ENCODE data around the gene PPM1H.

The PPM1H gene

GRCh38 chr12:62919838-62920237 lies 15.1 kb downstream of the PPM1H start:
- Histone ChIP-seq H2BK12ac (ENCODE audit: low read length) (no peak overlapping the region), H3K4me1 (ENCODE audit: control insufficient read depth in 2 of 2, insufficient read depth in 1 of 2, low read depth in 1 of 2, low read length in 2 of 2) (peaks cover 0 to 8% of the 10 kb centered on the region in 2 donors), H3K4me3 (ENCODE audit: low read length in 2 of 2) (no peak overlapping the region), H2AFZ (ENCODE audit: low read length) (no peak overlapping the region), H2AK5ac (ENCODE audit: low read depth, low read length) (no peak overlapping the region), H3K9me3 (replicated peaks in 1 of 2; ENCODE audit: control insufficient read depth in 2 of 2, insufficient read depth in 1 of 2, low read depth in 1 of 2, low read length in 2 of 2) (no peaks in the 10 kb centered on the region), H4K91ac (ENCODE audit: low read depth, low read length, poor library complexity) (no peak overlapping the region), H3K27ac (replicated peaks; ENCODE audit: low read length) (no peak overlapping the region), H3K79me1 (ENCODE audit: low read depth, low read length) (no peaks in the 10 kb centered on the region), H3K9ac (ENCODE audit: low read depth, low read length, poor library complexity) (no peak overlapping the region), H3K14ac (ENCODE audit: low read length) (no peak overlapping the region), H2BK120ac (ENCODE audit: low read depth, low read length) (no peak overlapping the region), H3K18ac (ENCODE audit: low read length) (no peak overlapping the region), H3K36me3 (replicated peaks in 1 of 2; ENCODE audit: control insufficient read depth in 2 of 2, insufficient read depth in 2 of 2, low read length in 2 of 2) (no peaks in the 10 kb centered on the region), H2BK5ac (ENCODE audit: low read length) (no peak overlapping the region), H3K23ac (ENCODE audit: low read depth, low read length, poor library complexity) (no peak overlapping the region), H3K27me3 (ENCODE audit: control insufficient read depth in 3 of 3, insufficient read depth in 3 of 3, low read depth in 1 of 3, low read length in 3 of 3) (no peaks in the 10 kb centered on the region), H3K4ac (ENCODE audit: low read length) (no peak overlapping the region), H3K4me2 (ENCODE audit: insufficient read depth, low read length, poor library complexity, severe bottlenecking) (no peak overlapping the region), H4K8ac (ENCODE audit: low read depth, low read length) (no peak overlapping the region), H2BK15ac (ENCODE audit: low read length) (no peak overlapping the region)
- whole genome bisulfite sequencing, 2 donors (ENCODE audit: extremely low coverage in 2 of 2, insufficient read length in 2 of 2, insufficient replicate concordance in 1 of 2), result no CpG with 5 or more reads among the region's 2 CpGs
- DNase-seq (ENCODE audit: low spot score), result no peak

DNA sequence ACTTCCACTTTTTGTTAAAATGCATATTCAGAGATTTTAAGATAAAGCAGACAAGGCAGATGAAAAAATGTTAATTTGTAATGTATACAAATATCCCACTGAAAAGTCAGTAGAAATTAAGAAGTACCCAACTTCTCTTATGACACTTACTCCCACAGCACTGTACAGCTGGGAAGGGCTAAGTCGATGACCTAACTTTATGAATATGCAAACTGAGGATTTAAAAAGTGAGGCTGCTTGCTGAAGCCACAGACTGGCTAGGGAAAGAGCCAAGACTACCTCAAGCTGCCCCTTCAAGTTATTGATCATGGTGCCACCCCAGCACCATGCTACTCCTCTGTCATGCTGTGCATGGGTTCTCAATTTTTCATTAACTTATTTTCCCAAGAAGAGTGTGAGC lies 17.0 kb downstream of the PPM1H start:
- Histone ChIP-seq H3K18ac (ENCODE audit: low read length) (no peak overlapping the region), H3K27me3 (ENCODE audit: control insufficient read depth in 3 of 3, insufficient read depth in 3 of 3, low read depth in 1 of 3, low read length in 3 of 3) (no peaks in the 10 kb centered on the region), H3K79me1 (ENCODE audit: low read depth, low read length) (no peaks in the 10 kb centered on the region), H2AK5ac (ENCODE audit: low read depth, low read length) (no peak overlapping the region), H3K9me3 (replicated peaks in 1 of 2; ENCODE audit: control insufficient read depth in 2 of 2, insufficient read depth in 1 of 2, low read depth in 1 of 2, low read length in 2 of 2) (no peaks in the 10 kb centered on the region), H3K9ac (ENCODE audit: low read depth, low read length, poor library complexity) (no peak overlapping the region), H3K4ac (ENCODE audit: low read length) (no peak overlapping the region), H2BK5ac (ENCODE audit: low read length) (no peak overlapping the region), H3K4me1 (ENCODE audit: control insufficient read depth in 2 of 2, insufficient read depth in 1 of 2, low read depth in 1 of 2, low read length in 2 of 2) (peaks cover 2 to 11% of the 10 kb centered on the region in 2 donors), H2AFZ (ENCODE audit: low read length) (no peak overlapping the region), H3K23ac (ENCODE audit: low read depth, low read length, poor library complexity) (no peak overlapping the region), H2BK12ac (ENCODE audit: low read length) (no peak overlapping the region), H2BK120ac (ENCODE audit: low read depth, low read length) (no peak overlapping the region), H3K27ac (replicated peaks; ENCODE audit: low read length) (no peak overlapping the region), H4K8ac (ENCODE audit: low read depth, low read length) (no peak overlapping the region), H3K4me2 (ENCODE audit: insufficient read depth, low read length, poor library complexity, severe bottlenecking) (no peak overlapping the region), H2BK15ac (ENCODE audit: low read length) (no peak overlapping the region), H3K4me3 (ENCODE audit: low read length in 2 of 2) (no peak overlapping the region), H3K36me3 (replicated peaks in 1 of 2; ENCODE audit: control insufficient read depth in 2 of 2, insufficient read depth in 2 of 2, low read length in 2 of 2) (no peaks in the 10 kb centered on the region), H3K14ac (ENCODE audit: low read length) (no peak overlapping the region), H4K91ac (ENCODE audit: low read depth, low read length, poor library complexity) (no peak overlapping the region)
- no CpG with 5 or more reads among the region's 1 CpG for WGBS, 2 donors (ENCODE audit: extremely low coverage in 2 of 2, insufficient read length in 2 of 2, insufficient replicate concordance in 1 of 2)
- DNase-seq (ENCODE audit: low spot score), result no peak

DNA sequence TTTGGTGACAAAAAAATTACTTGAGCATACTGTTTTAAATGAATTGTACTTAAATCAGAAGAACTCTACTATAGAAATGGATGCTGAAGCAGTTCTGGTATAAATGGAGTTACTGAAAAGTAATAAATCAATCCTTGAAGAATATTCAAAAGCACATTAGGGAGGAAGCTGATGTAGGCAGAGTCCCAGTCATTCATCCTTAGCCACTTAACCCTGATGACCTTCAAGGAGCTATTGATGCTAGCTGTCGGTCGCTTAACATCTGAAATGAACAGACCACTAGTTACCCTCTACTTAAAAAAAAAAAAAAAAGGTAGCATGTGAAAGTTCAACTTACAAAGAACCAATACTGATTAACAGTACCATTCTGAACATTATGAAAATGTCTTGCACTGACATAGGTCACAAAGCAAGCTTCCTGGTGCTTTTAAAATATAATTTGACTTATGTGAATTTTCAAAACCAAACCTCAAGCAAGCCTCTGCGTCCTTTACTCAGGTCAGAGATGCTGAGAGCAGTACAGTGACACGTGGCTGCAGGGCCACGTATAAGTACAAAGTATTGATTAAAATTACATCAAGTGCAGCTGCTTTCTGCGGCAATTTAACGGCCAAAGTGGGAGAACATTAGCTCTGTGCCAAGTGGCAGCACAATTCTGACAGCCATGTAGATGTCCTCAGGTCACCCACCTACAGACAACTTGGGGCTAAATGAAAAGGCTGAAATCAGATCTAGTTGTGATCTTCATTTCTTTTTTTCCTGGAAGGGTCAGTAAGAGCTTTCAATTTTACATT lies 18.1 kb downstream of the PPM1H start:
- Histone ChIP-seq H2BK15ac (ENCODE audit: low read length) (no peak overlapping the region), H3K4ac (ENCODE audit: low read length) (no peak overlapping the region), H3K4me1 (ENCODE audit: control insufficient read depth in 2 of 2, insufficient read depth in 1 of 2, low read depth in 1 of 2, low read length in 2 of 2) (peaks cover 2 to 11% of the 10 kb centered on the region in 2 donors), H3K4me3 (ENCODE audit: low read length in 2 of 2) (no peak overlapping the region), H3K4me2 (ENCODE audit: insufficient read depth, low read length, poor library complexity, severe bottlenecking) (no peak overlapping the region), H3K27me3 (ENCODE audit: control insufficient read depth in 3 of 3, insufficient read depth in 3 of 3, low read depth in 1 of 3, low read length in 3 of 3) (no peaks in the 10 kb centered on the region), H2AK5ac (ENCODE audit: low read depth, low read length) (no peak overlapping the region), H3K79me1 (ENCODE audit: low read depth, low read length) (no peaks in the 10 kb centered on the region), H4K91ac (ENCODE audit: low read depth, low read length, poor library complexity) (no peak overlapping the region), H3K18ac (ENCODE audit: low read length) (no peak overlapping the region), H2BK5ac (ENCODE audit: low read length) (no peak overlapping the region), H4K8ac (ENCODE audit: low read depth, low read length) (no peak overlapping the region), H3K23ac (ENCODE audit: low read depth, low read length, poor library complexity) (no peak overlapping the region), H3K14ac (ENCODE audit: low read length) (no peak overlapping the region), H3K9me3 (replicated peaks in 1 of 2; ENCODE audit: control insufficient read depth in 2 of 2, insufficient read depth in 1 of 2, low read depth in 1 of 2, low read length in 2 of 2) (no peaks in the 10 kb centered on the region), H3K27ac (replicated peaks; ENCODE audit: low read length) (no peak overlapping the region), H3K9ac (ENCODE audit: low read depth, low read length, poor library complexity) (no peak overlapping the region), H2BK12ac (ENCODE audit: low read length) (no peak overlapping the region), H3K36me3 (replicated peaks in 1 of 2; ENCODE audit: control insufficient read depth in 2 of 2, insufficient read depth in 2 of 2, low read length in 2 of 2) (no peaks in the 10 kb centered on the region), H2AFZ (ENCODE audit: low read length) (no peak overlapping the region), H2BK120ac (ENCODE audit: low read depth, low read length) (no peak overlapping the region)
- WGBS, 2 donors (ENCODE audit: extremely low coverage in 2 of 2, insufficient read length in 2 of 2, insufficient replicate concordance in 1 of 2), result no CpG with 5 or more reads among the region's 7 CpGs
- DNase-seq (ENCODE audit: low spot score), result no peak

- Histone ChIP-seq H3K4ac (ENCODE audit: low read length) (no peak overlapping the region), H2AFZ (ENCODE audit: low read length) (no peak overlapping the region), H2BK12ac (ENCODE audit: low read length) (no peak overlapping the region), H3K79me1 (ENCODE audit: low read depth, low read length) (no peaks in the 10 kb centered on the region), H3K4me3 (ENCODE audit: low read length in 2 of 2) (no peak overlapping the region), H4K91ac (ENCODE audit: low read depth, low read length, poor library complexity) (no peak overlapping the region), H2BK5ac (ENCODE audit: low read length) (no peak overlapping the region), H3K9ac (ENCODE audit: low read depth, low read length, poor library complexity) (no peak overlapping the region), H3K4me1 (ENCODE audit: control insufficient read depth in 2 of 2, insufficient read depth in 1 of 2, low read depth in 1 of 2, low read length in 2 of 2) (peaks cover 2 to 11% of the 10 kb centered on the region in 2 donors), H2BK15ac (ENCODE audit: low read length) (no peak overlapping the region), H3K4me2 (ENCODE audit: insufficient read depth, low read length, poor library complexity, severe bottlenecking) (no peak overlapping the region), H4K8ac (ENCODE audit: low read depth, low read length) (no peak overlapping the region), H3K9me3 (replicated peaks in 1 of 2; ENCODE audit: control insufficient read depth in 2 of 2, insufficient read depth in 1 of 2, low read depth in 1 of 2, low read length in 2 of 2) (no peaks in the 10 kb centered on the region), H2AK5ac (ENCODE audit: low read depth, low read length) (no peak overlapping the region), H3K23ac (ENCODE audit: low read depth, low read length, poor library complexity) (no peak overlapping the region), H3K27me3 (ENCODE audit: control insufficient read depth in 3 of 3, insufficient read depth in 3 of 3, low read depth in 1 of 3, low read length in 3 of 3) (no peaks in the 10 kb centered on the region), H2BK120ac (ENCODE audit: low read depth, low read length) (no peak overlapping the region), H3K36me3 (replicated peaks in 1 of 2; ENCODE audit: control insufficient read depth in 2 of 2, insufficient read depth in 2 of 2, low read length in 2 of 2) (no peaks in the 10 kb centered on the region), H3K14ac (ENCODE audit: low read length) (no peak overlapping the region), H3K18ac (ENCODE audit: low read length) (peak overlapping the region; percentile 9), H3K27ac (replicated peaks; ENCODE audit: low read length) (no peak overlapping the region)
- WGBS, 2 donors (ENCODE audit: extremely low coverage in 2 of 2, insufficient read length in 2 of 2, insufficient replicate concordance in 1 of 2), result no CpG with 5 or more reads among the region's 6 CpGs
- no peak for DNase-seq (ENCODE audit: low spot score)
Measured at GRCh38 chr12:62915204-62915529, 19.8 kb downstream of the PPM1H start.

Data from neuronal stem cell (in vitro differentiated cells).